A172 (cell line): ENCODE data around the gene PRR23C. TPM values are rescaled to one million over a fixed set of nuclear protein-coding genes. Genes with fewer than 3 reads are reported as not detected.

ENCODE experiments used
- DNase-seq: peaks from one replicate; pipeline ENCODE4 v3.0.0-alpha.2; 2015; ENCODE audit warnings: low spot score
- total RNA-seq: library from RNA; depleted of rRNA; stranded (reverse); fragments of >200 nt; shearing (Covaris generic); gene quantifications from 2 replicates; pipeline ENCODE4 v1.2.3, GENCODE V29; 2014; rRNA removed

The PRR23C gene
- total RNA-seq, 1 experiment from 2014 or later, result not detected

DNA sequence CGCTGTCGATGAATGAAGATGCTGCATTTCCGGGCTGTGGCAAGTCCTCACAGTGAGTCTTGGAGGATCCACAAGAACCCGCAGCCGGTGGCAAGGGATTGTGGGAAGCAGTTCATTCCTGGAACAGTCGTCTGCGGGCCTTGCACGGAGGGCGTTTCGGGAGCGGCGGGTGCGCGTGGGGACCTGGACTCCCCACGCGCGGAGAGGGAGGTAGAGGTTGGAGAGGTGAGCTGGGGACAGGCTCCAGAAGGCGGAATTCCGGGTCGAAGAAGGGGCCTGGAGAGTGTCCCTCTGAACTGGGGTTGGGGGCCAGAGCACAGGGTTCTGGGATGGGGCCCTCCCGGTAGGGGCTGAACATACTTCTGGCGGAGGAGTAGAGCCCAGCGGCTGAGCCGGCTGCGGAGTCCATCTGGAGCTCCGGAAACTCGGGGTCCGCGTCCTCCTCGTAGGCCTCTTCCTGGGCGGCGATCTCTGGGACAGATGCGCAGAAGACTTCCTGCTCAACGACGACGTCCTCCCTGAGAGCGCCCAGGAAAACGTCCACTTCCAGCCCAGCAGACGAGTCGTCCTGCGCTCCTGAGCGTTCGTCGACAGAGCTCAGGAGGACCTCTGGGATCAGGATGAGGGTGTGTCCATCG, 39.2 kb downstream of the PRR23C start:
- DNase-seq, result no peak

DNA sequence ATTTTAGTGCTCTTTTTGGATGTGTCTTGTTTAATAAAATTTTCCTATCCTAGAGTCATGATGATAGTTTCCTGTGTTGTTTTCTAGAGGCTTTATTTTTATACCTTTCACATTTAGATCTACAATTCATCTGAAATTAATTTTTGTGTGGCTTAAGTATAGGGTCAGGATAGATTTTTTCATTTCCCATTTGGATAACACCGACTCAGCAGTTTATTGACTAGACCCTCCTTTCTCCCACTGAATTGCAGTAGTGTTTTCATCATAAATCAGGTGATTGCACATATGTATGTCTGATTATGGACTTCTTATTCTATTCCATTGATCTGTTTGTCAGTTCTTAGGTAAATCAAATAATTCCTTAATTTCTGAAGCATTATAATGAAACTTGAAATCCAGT, 49.0 kb downstream of the PRR23C start:
- DNase-seq, result no peak

Other genes with a start within 250 kb of the PRR23C start
- 11.6 and 12.1 TPM in 2 replicates for gene PIK3CB, start 210.0 kb downstream of the PRR23C start, total RNA-seq
- gene FOXL2, start 97.8 kb downstream of the PRR23C start, total RNA-seq, result 1.2 and 1.9 TPM in 2 replicates
- 2.3 and 2.6 TPM in 2 replicates for gene FOXL2NB, start 97.7 kb downstream of the PRR23C start, total RNA-seq
- not detected in 2 replicates for gene PRR23A, start 38.6 kb downstream of the PRR23C start, total RNA-seq
- gene PRR23B, start 24.0 kb downstream of the PRR23C start, total RNA-seq, result not detected in 2 replicates